Vagina (tissue), 2 donors: Measurements from ENCODE around the gene ALDOC. TPM values are rescaled to one million over a fixed set of nuclear protein-coding genes. Genes with fewer than 3 reads are reported as not detected.

ENCODE experiments used
- DNase-seq, 2 donors: peaks; one replicate each; pipeline ENCODE4 v3.0.0-alpha.2; 2017; ENCODE audit errors: extremely low spot score in 2 of 2
- H3K27ac ChIP-seq: fragments of 200-600 bp; sonication (generic); one replicate; pipeline ENCODE4 v1.5.1; 2019
- H3K27me3 ChIP-seq: fragments of 200-600 bp; sonication (generic); one replicate; pipeline ENCODE4 v1.5.1; 2019
- H3K36me3 ChIP-seq, 2 donors: fragments of 200-600 bp; sonication (generic); one replicate each; pipeline ENCODE4 v1.5.1; 2017 to 2019
- H3K4me1 ChIP-seq: fragments of 200-600 bp; sonication (generic); one replicate; pipeline ENCODE4 v1.5.1; 2019
- H3K4me3 ChIP-seq, 2 donors: fragments of 200-600 bp; sonication (generic); 1 replicate in 1 of 2; 2 replicates in 1 of 2; pipeline ENCODE4 v1.5.1; 2016 to 2019
- H3K9me3 ChIP-seq: fragments of 200-600 bp; sonication (generic); one replicate; pipeline ENCODE4 v1.5.1; 2019
- POLR2A ChIP-seq, 2 donors: fragments of 450-650 bp; IDR thresholded peaks; one replicate each; pipeline ENCODE4 v1.6.1; 2017; ENCODE audit warnings: antibody characterized with exemption in 2 of 2, mild to moderate bottlenecking in 2 of 2, moderate library complexity in 2 of 2
- POLR2AphosphoS5 ChIP-seq, 2 donors: sonication (generic); formaldehyde crosslinking; IDR thresholded peaks; one replicate each; pipeline ENCODE4 v1.9.0; 2017; ENCODE audit warnings: antibody characterized with exemption in 2 of 2, mild to moderate bottlenecking in 2 of 2, low read depth in 1 of 2; ENCODE audit not compliant: insufficient read depth in 1 of 2
- intact Hi-C: fragments of 100-400 bp; cut with DNase I; formaldehyde crosslinking; loops from one replicate; pipeline ENCODE4 v1.15.1; 2023
- total RNA-seq: library from RNA; depleted of rRNA; stranded (reverse); fragments of >200 nt; gene quantifications from one replicate; pipeline ENCODE4 v1.2.3, GENCODE V29; 2016
- TF ChIP-seq, protein P1 (sequence below), 3 experiments: fragments of 450-650 bp in 2 of 3; fragments of 200-600 bp in 1 of 3; sonication (generic) in 1 of 3; IDR thresholded peaks; one replicate each; pipeline ENCODE4 v1.5.1; 2017 to 2019; ENCODE audit warnings: antibody characterized with exemption in 3 of 3, mild to moderate bottlenecking in 2 of 3, moderate library complexity in 2 of 3

The ALDOC gene
- total RNA-seq, 1 donor from 2014 or later = 20.1 TPM

DNA sequence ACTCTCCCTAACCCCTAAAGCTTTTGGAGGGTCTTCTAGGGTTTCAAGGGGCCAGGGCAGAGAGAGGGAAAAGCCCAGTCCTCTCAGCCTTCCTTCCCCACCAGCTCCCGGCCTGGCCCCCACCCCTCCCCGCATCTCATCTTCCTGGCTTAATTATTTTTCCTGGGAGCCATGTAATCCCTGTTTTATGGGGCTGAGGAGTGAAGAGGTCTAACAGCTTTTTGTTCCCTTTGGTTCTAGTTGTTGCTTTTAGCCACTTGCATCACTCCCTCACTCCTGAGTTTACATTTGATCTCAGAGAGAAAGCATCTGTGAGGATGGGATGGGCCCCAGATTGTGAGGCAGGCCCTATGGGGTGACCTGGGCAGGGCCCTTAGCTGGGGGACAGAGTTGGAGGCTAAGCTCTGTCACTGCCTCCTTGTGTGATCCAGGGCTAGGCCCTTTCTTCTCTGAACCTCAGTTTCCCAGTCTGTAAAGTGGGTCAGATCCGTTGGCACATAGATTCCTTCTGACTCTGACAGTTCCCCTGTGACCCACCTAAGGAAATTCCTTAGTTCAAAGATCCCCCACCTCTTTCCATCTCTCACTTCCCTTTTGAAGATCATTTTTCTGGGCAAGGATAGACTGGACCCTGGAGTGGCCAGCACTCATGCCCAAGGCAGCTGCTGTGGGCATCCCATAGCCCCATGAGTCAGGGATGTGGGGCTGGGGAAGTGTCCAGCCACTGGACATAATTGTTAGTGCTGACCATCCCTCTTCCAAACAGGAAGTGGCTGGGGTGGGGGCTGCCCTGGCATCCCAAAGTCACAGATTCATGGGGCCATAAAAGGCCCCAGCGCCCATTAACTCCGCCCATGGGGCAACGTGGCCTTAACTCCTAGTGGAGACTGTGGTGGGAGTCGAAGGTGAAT is 44.4 kb downstream of the ALDOC start:
- Histone ChIP-seq H3K36me3 (no peaks in the 10 kb centered on the region), H3K27ac (peak overlapping the region; percentile 31), H3K4me3 (no peak overlapping the region), H3K9me3 (no peaks in the 10 kb centered on the region), H3K4me1 (peaks cover 34% of the 10 kb centered on the region), H3K27me3 (no peaks in the 10 kb centered on the region)
- no peak for DNase-seq
- TF ChIP-seq, protein P1, sequence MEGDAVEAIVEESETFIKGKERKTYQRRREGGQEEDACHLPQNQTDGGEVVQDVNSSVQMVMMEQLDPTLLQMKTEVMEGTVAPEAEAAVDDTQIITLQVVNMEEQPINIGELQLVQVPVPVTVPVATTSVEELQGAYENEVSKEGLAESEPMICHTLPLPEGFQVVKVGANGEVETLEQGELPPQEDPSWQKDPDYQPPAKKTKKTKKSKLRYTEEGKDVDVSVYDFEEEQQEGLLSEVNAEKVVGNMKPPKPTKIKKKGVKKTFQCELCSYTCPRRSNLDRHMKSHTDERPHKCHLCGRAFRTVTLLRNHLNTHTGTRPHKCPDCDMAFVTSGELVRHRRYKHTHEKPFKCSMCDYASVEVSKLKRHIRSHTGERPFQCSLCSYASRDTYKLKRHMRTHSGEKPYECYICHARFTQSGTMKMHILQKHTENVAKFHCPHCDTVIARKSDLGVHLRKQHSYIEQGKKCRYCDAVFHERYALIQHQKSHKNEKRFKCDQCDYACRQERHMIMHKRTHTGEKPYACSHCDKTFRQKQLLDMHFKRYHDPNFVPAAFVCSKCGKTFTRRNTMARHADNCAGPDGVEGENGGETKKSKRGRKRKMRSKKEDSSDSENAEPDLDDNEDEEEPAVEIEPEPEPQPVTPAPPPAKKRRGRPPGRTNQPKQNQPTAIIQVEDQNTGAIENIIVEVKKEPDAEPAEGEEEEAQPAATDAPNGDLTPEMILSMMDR (IDR thresholded peaks at IDR 0.05) = no peak
- TF ChIP-seq POLR2A (IDR thresholded peaks at IDR 0.05) (no peak), POLR2AphosphoS5 (IDR thresholded peaks at IDR 0.05; ENCODE audit: insufficient read depth in 1 of 2, low read depth in 1 of 2) (no peak)
- intact Hi-C loops = no loop called here

DNA sequence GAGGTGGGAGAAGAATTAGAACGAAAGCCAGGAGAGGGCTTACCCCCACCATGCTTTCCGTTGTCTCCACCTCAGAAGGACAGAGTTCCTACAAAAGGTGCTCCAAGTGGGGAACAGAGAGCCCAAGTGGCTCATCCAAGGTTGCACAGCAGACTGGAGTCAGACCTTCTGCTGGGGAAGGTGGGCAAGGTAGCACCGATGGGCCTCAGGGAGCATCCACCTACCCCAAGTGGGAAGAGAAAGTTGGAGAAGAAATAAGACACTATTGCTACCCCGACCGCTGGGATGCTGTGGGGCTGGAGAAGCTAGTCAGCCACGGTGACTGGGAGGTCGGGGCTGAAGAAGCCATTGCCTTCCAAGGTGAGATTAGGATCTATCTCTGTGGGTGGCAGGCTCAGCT is 45.8 kb downstream of the ALDOC start:
- no peak for DNase-seq
- Histone ChIP-seq H3K27ac (no peak overlapping the region), H3K27me3 (no peaks in the 10 kb centered on the region), H3K4me3 (no peak overlapping the region), H3K36me3 (no peaks in the 10 kb centered on the region), H3K4me1 (peaks cover 48% of the 10 kb centered on the region), H3K9me3 (no peaks in the 10 kb centered on the region)
- intact Hi-C loops = no loop called here
- TF ChIP-seq POLR2AphosphoS5 (IDR thresholded peaks at IDR 0.05; ENCODE audit: insufficient read depth in 1 of 2, low read depth in 1 of 2) (no peak), POLR2A (IDR thresholded peaks at IDR 0.05) (no peak)
- TF ChIP-seq, protein P1 (IDR thresholded peaks at IDR 0.05) = no peak

DNA sequence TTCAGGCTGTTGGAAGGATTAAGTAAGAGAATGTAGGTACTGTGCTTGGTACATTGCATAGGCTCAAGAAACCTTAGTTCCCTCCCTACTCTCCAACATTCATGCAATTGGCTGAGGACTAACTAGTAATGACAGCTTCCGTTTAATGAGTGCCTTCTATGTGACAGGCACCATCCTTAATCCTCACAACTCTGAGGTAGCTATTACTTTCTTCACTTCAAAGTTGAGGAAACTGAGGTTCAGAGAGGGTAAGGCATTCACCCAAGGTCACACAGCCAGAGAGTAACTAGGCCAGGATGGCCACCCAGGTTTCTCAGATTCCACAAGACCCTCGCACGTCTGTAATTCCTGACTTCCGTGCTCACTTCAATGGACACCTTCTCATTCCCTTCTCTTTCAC is 46.4 kb downstream of the ALDOC start:
- TF ChIP-seq, protein P1 (IDR thresholded peaks at IDR 0.05) = no peak
- TF ChIP-seq POLR2AphosphoS5 (IDR thresholded peaks at IDR 0.05; ENCODE audit: insufficient read depth in 1 of 2, low read depth in 1 of 2) (no peak), POLR2A (IDR thresholded peaks at IDR 0.05) (no peak)
- Histone ChIP-seq H3K27me3 (no peaks in the 10 kb centered on the region), H3K4me3 (no peak overlapping the region), H3K4me1 (peaks cover 54% of the 10 kb centered on the region), H3K27ac (no peak overlapping the region), H3K9me3 (no peaks in the 10 kb centered on the region), H3K36me3 (no peaks in the 10 kb centered on the region)
- no peak for DNase-seq
- intact Hi-C loops = no loop called here

DNA sequence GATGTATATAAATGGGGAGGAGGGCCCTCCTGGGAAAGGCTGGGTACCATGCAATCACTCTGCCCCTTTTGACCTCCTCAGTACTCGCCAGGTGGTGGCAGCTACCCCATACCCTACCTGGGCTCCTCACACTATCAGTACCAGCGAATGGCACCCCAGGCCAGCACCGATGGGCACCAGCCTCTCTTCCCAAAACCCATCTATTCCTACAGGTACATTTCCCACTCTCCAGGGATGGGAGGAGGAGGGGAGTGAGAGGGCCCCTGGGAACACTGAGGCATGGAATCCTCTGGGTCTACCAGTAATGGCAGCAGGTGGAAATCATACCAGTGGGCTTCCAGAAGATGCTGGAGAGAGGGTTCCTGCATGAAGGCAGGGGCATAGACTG is 47.7 kb downstream of the ALDOC start:
- Histone ChIP-seq H3K9me3 (no peaks in the 10 kb centered on the region), H3K27ac (no peak overlapping the region), H3K4me3 (no peak overlapping the region), H3K27me3 (no peaks in the 10 kb centered on the region), H3K36me3 (no peaks in the 10 kb centered on the region), H3K4me1 (peaks cover 62% of the 10 kb centered on the region)
- DNase-seq = no peak
- TF ChIP-seq POLR2AphosphoS5 (IDR thresholded peaks at IDR 0.05; ENCODE audit: insufficient read depth in 1 of 2, low read depth in 1 of 2) (no peak), POLR2A (IDR thresholded peaks at IDR 0.05) (no peak)
- TF ChIP-seq, protein P1 (IDR thresholded peaks at IDR 0.05) = no peak
- intact Hi-C loops = no loop called here
